Effector CD4-positive, alpha-beta T cell (primary cell): ENCODE measurements around the gene PTCD2.
A peak's percentile ranks its signal among the peaks of the same experiment; 100 is the strongest.
"Not testable (repeated sequence)": the region's sequence is repeated elsewhere in the genome, so short reads cannot be mapped to it uniquely, and the experiment has no call there.

ENCODE experiments used
- DNase-seq: peaks from one replicate; pipeline ENCODE4 v3.0.0-alpha.2; 2020

The PTCD2 gene

DNA sequence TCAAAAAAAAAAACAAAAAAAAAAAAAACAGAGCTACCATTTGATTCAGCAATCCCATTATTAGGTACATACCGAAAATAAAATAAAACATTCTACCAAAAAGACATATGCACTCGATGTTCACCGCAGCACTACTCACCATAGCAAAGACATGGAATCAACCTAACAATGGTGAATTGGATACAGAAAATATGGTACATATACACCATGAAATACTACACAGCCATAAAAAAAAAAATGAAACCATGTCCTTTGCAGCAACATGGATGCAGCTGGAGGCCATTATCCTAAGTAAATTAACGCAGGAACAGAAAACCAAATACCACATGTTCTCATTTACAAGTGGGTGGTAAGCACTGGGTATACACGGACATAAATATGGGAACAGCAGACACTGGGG lies 21.5 kb upstream of the PTCD2 start:
- DNase-seq: no peak

DNA sequence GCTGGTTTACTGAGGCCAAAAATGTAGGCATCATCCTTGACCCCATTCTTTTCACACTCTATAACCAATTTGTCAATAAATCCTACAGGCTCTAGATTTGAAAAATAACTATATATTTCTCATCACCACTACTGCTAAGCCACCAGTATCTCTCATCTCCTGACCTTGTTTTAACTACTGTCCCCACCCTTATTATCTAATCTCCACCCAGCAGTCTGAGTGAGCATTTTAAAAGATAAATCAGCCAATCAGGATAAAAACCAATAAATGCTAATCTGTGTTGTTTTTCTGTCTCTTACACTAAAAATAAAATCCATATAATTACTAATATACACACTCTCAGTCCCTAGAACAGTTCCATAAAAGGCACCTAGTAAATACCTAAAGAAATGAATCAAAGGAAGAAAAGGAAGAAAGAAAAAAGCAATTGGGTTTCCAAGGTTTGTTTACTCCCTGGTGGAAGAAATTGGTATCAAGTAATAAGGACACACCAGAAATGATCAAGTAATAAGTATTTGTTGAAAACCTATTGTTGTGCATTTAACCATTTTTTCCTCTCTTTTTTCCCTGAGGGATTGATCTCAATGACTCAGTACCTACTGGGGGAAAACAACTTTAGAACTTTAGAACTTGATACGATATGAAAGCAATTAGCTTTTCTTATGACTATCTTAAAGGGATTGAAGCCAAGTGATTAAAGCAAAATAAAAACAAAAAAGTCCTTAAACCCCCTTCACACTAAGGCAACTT lies 19.4 kb upstream of the PTCD2 start:
- DNase-seq: no peak

DNA sequence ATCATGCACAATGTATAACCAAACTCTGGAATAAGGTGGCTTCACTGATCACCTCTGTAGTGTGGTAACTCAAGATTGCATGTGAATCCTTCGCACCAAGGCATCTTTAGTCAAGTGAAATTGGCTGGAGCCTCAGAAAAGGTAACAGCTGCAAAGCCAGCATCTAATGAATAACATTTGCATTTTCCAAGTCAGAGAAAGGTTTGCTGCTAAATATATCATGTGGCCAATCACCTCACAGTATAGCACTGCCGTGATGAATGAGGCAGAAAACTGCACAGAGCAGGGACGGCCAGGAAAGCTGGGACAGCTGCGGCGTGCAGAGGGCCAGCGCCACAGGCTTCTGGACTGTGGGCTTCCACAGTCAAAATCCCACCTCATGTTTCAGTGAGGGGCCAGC lies 18.6 kb upstream of the PTCD2 start:
- DNase-seq: no peak

DNA sequence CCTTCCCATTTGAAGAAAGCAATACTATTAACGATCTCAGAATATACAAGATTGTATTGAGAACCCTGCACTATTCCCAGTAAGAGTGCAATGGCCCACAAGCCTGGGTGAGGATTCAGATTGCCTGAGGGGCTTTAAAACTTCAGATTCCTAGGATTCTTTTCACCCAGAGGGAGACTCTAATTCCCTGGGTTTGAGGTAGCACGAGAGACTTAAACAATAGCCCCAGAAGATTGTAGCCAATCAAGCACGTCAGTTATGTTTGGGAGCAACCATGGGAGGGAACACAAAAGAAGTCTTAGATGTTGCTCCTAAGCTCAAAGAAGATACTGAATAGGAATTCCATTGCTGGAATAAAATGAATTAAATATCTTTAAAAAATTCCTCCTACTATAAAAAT lies 18.0 kb upstream of the PTCD2 start:
- DNase-seq: no peak

DNA sequence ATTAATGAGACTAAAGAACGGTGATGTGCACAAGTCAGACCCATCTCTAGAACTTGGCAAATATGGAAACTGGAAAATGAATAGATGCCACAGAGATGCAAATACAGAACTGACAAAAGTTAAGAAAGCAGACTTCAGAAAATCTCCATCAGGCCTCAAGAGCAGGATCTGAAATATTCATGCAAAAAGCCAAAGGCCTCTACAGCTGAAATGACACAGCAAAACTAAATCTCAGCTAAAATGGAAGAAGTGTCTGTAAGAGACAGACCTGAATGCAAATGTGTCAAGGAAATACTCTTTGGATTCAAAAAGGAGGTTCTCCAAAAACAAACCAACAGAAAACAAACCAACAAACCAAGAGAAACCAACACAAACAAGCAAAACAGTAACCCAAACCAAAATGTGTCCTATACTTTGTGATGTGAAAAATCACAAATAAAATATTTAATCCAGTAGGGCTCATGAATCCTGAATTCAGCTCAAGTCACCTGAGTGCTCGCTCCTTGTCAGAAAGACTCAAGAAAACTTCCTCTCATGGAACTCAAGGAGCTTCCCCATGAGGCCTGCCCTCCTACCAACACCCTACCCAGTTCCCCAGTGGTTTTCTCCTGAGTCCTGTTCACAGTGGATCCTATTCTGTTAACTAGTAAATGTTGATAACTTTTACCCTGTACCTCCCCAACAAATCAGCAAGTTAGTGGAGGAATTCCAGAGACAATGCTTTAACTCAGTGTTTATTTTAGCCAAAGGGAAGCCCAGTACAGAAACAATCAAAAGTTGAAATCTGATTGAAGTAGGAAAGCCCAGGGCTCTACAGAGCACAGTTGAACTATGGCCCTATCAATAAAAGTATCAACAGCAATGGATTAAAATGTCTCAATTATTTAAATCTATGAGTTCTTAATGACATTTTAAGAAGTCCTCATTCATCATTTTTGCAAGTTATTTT lies 14.7 kb upstream of the PTCD2 start:
- DNase-seq: no peak

DNA sequence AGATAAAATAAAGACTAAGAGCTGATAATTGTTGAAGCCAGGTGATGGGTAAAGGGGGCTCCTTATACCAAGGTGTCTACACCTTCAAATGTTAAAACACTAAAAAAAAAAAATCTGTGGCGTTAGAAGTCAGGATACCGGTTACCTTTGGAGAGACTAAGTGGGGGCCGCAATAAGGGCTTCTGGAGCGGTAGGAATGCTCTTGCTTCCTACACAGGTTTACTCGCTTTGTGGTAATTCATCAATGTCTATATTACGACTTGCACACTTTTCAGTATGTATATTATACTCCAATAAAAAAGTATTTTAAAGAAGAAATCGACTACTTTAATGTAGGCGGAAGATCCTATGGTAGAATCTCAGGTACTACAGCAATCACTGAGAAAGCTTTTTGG lies 12.6 kb upstream of the PTCD2 start:
- DNase-seq: no peak

DNA sequence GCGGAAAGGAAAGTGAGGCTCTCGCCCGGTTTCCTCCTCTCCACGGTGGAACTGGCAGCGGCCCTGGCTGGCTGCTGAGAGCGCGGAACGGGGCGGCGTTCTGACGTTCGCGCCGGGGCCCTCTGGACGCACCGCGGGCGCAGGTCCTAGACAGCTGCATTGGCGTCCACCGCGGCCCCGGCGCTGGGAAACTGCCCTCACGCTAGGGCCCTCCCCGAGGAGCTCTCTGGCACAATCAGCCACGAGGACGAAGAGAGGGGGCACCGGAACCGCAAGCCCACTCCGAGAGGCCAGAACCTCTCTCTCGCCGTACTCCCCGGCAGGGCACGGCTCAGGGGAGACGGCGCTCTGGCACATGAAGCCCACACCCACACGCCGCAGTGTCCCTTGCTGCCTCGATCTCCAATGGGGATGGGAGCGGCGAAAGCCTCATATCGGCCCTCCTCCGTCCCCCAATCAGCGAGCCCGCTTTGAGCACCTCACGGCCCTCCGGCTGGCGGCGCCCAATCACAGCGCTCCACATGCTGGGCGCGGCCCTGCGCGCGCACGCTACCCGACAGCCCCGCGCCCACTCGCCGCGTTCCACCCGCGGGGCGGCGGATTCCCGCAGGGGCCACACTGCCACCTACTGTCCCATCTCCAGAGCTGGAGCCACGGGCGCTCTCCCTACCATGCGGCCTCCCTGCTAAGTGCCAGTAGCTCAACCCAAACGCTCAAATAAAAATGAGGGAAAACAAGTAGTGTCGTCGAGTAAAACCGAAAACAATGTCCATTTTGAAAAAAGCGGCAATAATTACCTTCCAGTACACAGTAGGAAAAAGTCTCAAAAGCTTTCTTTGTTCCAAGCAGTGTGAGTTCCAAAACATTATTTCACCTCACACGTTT lies 12.0 kb upstream of the PTCD2 start:
- peak; percentile 94 for DNase-seq

DNA sequence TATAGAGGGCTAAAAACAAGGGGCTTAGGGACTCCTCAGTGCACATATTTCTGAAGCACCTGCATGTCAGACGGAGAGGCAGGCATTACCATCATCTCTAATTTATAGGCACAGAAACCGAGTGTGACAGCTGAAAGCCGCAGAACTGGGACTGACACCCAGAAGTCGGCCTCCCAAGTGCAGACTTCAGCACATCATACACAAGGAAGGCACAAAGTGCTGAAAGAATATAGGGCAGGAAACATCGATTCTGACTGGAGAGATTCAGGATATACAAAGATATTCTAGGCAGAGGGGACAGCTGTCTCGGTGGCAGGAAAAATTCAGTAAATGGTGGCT lies 11.4 kb upstream of the PTCD2 start:
- no peak for DNase-seq

DNA sequence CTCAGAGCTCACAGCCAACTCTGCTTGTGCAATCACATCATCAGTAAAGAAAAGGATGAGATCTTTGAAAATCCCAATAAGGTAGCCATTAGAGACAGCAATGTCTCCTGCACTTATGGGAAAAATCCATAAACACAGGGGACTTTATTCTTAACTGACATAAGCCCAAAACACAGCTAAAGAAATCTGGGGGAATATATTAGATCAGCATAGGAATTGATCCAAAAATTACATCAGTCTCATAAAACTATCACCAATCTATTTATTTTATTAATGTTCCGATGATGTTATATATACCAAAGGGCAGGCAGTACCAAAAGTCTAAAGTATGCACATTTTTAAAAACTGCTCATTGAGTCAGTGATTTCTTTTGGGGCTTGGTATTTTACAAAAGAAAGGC lies 7.0 kb upstream of the PTCD2 start:
- DNase-seq: no peak

DNA sequence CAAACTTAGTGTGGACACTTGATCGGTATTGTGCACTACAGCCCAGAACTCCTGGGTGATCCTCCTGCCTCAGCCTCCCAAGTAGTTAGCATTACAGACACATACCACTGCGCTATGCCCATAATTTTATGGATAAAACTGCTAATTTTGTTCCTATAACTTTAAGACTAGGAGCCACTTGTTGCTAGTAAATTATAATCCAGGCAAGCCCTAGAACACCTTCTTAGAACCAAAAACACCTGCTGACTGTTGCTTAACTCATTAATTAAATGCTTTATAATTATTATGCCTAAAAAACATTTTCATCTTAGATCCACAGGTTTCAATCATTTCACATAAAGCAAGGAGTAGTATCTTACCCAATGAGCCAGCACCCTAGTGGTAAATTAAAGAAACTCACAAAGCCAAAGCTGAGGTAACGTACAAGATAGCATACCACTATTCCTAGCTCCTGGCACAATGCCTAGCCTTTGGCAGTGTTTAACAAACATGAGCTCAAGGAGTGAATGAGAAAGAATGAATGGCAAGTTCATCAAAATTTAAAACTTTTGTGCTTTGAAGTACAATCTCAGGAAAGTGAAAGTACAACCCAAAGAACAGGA lies 5.5 kb upstream of the PTCD2 start:
- DNase-seq: no peak

DNA sequence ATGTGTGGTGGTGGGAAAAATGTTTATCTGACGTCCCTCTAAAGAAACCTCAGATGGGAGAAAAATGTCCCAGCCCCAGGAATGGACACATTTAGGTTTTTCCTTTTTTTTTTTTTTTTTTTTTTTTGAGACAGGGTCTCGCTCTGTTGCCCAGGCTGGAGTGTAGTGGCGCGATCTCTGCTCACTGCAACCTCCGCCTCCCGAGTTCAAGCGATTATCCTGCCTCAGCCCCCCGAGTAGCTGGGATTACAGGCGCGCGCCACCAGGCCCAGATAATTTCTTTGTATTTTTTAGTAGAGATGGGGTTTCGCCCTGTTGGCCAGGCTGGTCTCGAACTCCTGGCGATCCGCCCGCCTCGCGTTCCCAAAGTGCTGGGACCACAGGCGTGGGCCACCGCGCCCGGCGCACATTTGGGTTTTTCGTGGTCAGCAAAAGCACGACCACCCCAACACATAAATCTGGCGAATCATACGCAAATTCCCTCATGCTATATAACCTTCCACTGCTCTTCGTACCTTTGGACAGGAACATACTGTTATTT lies 668 bp upstream of the PTCD2 start:
- not testable (repeated sequence) for DNase-seq

DNA sequence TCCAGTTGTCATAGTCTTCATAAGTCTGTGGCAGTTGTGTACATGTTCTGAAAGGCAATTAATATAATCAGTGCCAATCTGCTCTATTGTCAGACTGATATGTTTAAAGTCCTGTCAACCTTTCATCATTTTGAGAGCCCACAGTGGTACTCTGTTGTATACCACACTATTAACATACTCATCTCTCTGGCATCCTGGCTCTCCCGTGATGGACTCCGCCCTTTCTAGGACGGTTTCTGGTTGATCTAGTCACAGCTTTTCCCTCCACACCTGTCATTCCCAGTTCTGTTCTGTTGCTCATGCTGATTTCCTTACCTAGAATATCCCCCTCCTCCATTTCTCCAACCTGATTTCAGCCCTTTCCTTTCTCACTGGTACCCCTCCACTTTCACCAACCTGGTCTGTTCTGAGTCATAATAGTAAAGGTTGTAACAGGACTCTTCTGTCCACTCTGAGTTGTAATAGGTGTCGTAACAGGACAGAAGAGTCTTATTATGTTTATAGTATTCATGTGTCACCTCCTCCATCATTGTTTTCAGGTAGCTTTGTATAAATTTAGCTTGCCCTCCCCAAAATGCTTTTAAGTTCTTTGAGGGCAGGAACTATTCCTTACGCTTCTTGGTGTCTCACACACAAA lies 4.1 kb downstream of the PTCD2 start:
- DNase-seq: no peak

DNA sequence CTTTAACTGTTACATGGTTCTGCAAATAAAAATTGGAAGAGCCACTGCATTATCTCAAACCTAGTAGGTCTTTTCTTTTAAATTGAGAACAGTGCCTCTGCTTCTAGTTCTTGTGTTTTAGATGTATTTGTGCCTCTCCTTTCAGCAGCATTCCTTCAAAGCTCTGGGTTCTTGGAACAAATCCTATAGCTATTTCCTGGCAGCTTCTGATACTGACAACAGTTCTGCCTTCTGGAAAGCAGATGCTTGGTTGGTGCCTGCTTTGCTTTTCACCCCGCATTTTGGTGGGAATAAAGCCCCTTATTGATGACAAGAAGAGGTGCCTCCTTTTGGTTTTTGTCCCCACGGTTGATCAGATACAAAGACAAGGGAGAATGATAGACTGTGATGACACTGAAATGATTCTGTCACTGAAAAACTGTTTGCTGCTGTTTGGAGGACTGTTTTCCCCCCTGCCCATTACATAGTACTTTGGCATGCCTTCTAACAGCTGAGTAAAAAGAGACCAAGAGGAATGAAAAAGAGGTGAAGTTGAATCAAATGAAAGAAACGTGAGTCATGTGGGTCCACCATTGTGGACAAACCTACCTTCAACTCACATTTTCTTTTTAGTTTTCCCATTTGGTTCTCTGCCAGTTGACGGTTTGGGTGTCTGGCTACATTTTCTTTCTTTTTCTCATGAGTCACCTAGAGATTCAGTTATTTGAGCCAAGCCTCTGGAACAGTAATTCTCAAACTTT lies 5.6 kb downstream of the PTCD2 start:
- no peak for DNase-seq

DNA sequence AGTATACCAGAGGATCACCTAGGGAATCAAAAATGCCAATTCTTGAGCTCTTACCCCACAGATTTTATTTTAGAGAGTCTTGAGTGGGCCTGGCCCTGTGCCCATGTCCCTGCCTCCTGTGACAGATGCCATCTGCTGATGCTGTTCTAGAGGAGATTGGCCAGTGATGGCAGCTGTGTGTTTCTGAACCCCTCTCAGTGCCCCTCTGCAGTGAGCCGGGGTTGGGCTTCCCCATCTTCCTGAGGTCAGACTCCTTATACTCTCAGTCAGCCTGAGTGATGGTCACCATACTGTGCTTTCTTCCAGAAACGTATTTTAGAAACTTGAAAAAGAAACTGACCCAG lies 6.1 kb downstream of the PTCD2 start:
- DNase-seq: no peak

DNA sequence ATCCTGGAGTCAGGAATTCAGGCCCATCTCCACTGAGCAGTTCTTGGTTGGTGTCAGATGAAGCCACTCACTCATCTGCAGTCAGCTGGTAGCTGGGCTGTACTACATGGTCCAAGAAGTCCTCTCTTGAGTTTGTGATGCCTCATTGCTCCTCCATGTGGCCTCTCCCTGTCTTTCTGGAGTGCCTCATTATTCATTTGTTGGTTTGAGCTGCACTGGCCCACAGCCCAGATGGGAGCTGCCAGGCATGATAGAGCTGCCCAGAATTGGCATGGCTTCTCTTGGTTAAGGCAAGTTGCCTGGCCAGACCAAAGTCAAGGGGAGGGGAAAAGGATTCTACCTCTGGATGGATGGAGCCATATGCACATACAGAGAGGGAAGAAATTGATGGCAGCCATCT lies 8.0 kb downstream of the PTCD2 start:
- DNase-seq: no peak

DNA sequence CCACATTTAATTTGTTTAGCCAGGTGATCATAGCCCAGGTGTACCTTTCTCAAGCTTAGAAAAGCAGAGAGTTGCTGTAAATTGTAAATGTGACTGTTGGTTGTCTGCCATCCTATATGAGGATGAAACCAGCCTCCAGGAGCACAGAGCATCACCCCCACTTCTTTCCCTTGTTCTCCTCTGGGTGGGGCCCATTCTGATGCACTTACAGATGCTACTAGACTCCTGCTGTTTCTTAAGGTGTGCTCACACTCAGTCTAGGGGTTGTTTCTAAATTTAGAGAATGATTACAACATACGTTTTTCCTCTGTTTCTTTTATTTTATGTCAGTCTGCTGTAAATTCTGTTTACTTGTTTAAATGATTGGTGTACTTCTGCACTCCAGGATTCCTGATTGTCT lies 10.5 kb downstream of the PTCD2 start:
- DNase-seq: no peak

DNA sequence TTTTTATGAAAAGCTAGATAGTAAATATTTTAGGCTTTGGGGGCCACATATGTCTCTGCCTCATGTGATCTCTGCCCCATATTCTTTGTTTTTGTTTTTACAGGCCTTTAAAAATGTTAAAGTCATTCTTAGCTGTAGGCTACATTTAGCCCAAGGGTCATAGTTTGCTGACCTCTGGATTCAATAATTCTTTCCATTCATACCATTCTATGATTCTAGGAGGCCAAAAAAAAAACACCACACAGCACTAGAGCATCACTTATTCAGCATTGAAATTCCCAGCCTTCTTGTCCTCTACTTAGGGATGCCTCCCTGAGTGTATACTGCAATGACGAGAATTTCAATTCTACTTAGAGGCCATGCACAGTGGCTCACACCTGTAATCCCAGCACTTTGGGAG lies 17.0 kb downstream of the PTCD2 start:
- no peak for DNase-seq

DNA sequence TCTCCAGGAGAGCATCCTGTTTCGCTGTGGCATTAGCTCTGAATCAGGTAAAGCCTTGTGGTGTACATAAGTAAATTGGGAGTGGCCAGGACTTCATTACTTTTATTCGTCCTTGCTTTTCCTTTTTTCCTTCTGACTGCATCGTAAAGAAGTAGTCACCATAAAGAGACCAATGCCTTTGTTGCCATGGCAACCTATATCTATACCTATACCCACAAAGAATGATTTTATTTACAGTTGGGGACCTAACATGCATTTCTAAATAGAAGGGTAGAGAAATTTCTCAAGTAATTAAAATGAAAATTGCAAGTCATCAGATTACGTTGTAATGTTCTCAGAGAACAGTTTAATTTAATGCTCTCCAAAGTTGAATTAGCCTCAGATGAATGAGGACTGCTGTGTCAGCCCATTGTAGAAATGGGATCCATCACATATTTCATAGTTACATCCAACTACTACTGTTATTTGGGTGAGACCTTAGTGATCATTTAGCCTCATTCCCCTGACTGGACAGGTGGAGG lies 18.6 kb downstream of the PTCD2 start:
- DNase-seq: no peak

DNA sequence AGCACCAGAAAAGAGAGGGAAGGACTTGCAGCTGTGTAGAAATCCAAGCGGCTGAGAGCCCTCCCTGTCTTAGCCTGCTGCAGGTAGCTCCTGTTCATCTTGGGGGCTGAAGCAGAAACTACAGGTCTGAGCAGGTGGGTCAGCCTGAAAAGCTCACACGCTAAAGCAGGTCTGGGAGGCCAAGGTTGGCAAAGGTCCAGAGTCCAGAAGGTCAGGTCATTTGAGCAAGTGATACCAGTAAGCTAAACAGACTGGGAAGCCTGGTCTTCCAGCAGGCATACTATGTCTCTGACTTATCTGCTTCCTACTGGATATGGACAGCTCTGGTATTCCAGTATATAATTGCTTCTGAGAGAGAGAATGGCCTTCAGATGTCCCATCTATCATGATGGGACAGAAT lies 26.2 kb downstream of the PTCD2 start:
- no peak for DNase-seq

DNA sequence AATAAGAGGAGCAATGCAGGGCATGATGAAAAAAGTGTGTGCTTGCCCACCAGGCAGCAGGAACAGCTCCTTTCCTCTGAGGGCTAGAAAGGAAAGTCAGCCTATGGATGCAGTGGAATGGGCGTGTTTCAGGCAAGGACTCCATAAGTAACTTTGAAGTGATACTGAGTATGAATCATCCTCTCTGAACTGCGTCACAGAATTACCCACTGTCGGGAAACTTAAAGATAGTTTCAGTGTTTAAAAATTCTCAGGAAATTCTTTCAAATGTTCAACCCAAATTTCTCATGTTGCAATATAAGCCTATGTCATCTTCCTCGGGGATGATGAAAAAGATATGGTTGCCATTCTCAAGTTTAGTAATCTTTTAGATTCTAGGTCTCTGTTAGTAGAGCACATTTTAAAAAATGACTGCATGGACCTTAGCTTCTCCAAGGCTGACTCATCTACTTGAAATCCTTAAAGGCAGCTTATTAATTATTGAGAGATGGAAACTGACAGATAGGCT lies 27.7 kb downstream of the PTCD2 start:
- DNase-seq: no peak

DNA sequence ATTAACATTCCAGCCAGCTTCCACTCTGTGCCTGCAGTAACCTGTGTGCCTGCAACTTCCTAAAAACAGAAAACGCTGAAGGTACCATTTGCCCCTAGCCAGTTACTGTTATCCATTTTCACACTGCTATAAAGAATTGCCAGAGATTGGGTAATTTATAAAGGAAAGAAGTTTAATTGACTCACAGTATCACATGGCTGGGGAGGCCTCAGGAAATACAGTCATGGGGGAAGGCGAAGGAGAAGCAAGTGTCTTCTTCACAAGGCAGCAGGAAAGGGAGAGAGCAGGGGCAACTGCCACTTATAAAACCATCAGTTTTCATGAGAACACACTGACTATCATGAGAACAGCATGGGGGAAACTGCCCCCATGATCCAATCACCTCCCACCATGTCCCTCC lies 31.2 kb downstream of the PTCD2 start:
- no peak for DNase-seq
